GM23338 (cell line): Measurements from ENCODE around the gene CDK1. TPM values are rescaled to one million over a fixed set of nuclear protein-coding genes. Genes with fewer than 3 reads are reported as not detected.

Experiments used
- ATAC-seq: fragments of 200-7000 bp; cut with Tn5 transposase; 3 replicates; pipeline ENCODE4 v1.9.1; 2020
- DNase-seq: peaks from one replicate; pipeline ENCODE4 v3.0.0-alpha.2; 2015; ENCODE audit warnings: low spot score
- H2AFZ ChIP-seq: fragments of 200-600 bp; sonication (generic); 2 replicates; pipeline ENCODE4 v1.8.0; 2016; ENCODE audit warnings: antibody characterized with exemption, mild to moderate bottlenecking, moderate library complexity
- H3F3A ChIP-seq: fragments of 200-600 bp; sonication (generic); replicated peaks from 2 replicates; pipeline ENCODE4 v1.8.0; 2017; ENCODE audit warnings: antibody characterized with exemption, mixed run types, low read depth
- H3K27ac ChIP-seq: fragments of 200-600 bp; sonication (generic); 2 replicates; pipeline ENCODE4 v1.6.1; 2016; ENCODE audit warnings: low read depth
- H3K27me3 ChIP-seq: fragments of 200-600 bp; sonication (generic); 2 replicates; pipeline ENCODE4 v1.8.0; 2016; ENCODE audit warnings: mild to moderate bottlenecking, mixed run types, moderate library complexity; ENCODE audit not compliant: insufficient read depth
- H3K36me3 ChIP-seq: fragments of 200-600 bp; sonication (generic); 2 replicates; pipeline ENCODE4 v1.8.0; 2016; ENCODE audit warnings: mild to moderate bottlenecking; ENCODE audit not compliant: insufficient read depth
- H3K4me1 ChIP-seq: fragments of 200-600 bp; sonication (generic); 2 replicates; pipeline ENCODE4 v1.8.0; 2016; ENCODE audit warnings: mild to moderate bottlenecking, moderate library complexity; ENCODE audit not compliant: insufficient read depth
- H3K4me2 ChIP-seq: fragments of 200-600 bp; sonication (generic); 2 replicates; pipeline ENCODE4 v1.7.1; 2017; ENCODE audit warnings: mixed run types
- H3K4me3 ChIP-seq: fragments of 200-600 bp; sonication (generic); 2 replicates; pipeline ENCODE4 v1.6.1; 2016; ENCODE audit warnings: mixed run types
- H3K79me2 ChIP-seq: fragments of 200-600 bp; sonication (generic); replicated peaks from 2 replicates; pipeline ENCODE4 v1.8.0; 2017; ENCODE audit warnings: mild to moderate bottlenecking; ENCODE audit not compliant: insufficient read depth
- H3K9me2 ChIP-seq: fragments of 200-600 bp; sonication (generic); 2 replicates; pipeline ENCODE4 v1.8.0; 2017; ENCODE audit not compliant: insufficient read depth
- H4K20me1 ChIP-seq: fragments of 200-600 bp; sonication (generic); replicated peaks from 2 replicates; pipeline ENCODE4 v1.8.0; 2017; ENCODE audit warnings: mild to moderate bottlenecking; ENCODE audit not compliant: insufficient read depth
- H3K27ac Mint-ChIP-seq: 2 replicates; pipeline ENCODE4 v1.8.0; 2020; ENCODE audit warnings: inconsistent platforms, mild to moderate bottlenecking, moderate library complexity, mixed read lengths
- H3K27me3 Mint-ChIP-seq: 3 replicates; pipeline ENCODE4 v1.8.0; 2022; ENCODE audit warnings: low read depth, mild to moderate bottlenecking, moderate library complexity, mixed read lengths, inconsistent platforms; ENCODE audit not compliant: insufficient read depth, poor library complexity
- H3K36me3 Mint-ChIP-seq: 3 replicates; pipeline ENCODE4 v1.8.0; 2021; ENCODE audit warnings: low read depth, mild to moderate bottlenecking, inconsistent platforms, moderate library complexity, mixed read lengths
- H3K4me1 Mint-ChIP-seq: 3 replicates; pipeline ENCODE4 v1.8.0; 2020; ENCODE audit warnings: mild to moderate bottlenecking, inconsistent platforms, mixed read lengths
- H3K4me3 Mint-ChIP-seq: 3 replicates; pipeline ENCODE4 v1.8.0; 2021; ENCODE audit warnings: moderate library complexity, mild to moderate bottlenecking, inconsistent platforms, mixed read lengths
- H3K9me3 Mint-ChIP-seq: 3 replicates; pipeline ENCODE4 v1.8.0; 2020; ENCODE audit warnings: moderate library complexity, mild to moderate bottlenecking, inconsistent platforms, mixed read lengths
- CREB1 ChIP-seq: fragments of 250-450 bp; sonication (Bioruptor Pico); IDR thresholded peaks from 2 replicates; pipeline ENCODE4 v1.5.0; 2020; ENCODE audit warnings: low read depth, mild to moderate bottlenecking, moderate library complexity
- EZH2 ChIP-seq: fragments of 200-600 bp; sonication (generic); IDR thresholded peaks from one replicate; pipeline ENCODE4 v1.8.0; 2017; ENCODE audit warnings: antibody characterized with exemption, mild to moderate bottlenecking, low read depth; ENCODE audit not compliant: unreplicated experiment
- EZH2phosphoT487 ChIP-seq: fragments of 200-600 bp; sonication (generic); IDR thresholded peaks from one replicate; pipeline ENCODE4 v1.8.1; 2018; ENCODE audit warnings: antibody characterized with exemption; ENCODE audit not compliant: unreplicated experiment
- JUNB ChIP-seq: IDR thresholded peaks from one replicate; pipeline ENCODE4 v1.6.1; 2016; ENCODE audit warnings: antibody characterized with exemption; ENCODE audit not compliant: unreplicated experiment
- POLR2AphosphoS5 ChIP-seq: IDR thresholded peaks from 2 replicates; pipeline ENCODE4 v1.6.1; 2016; ENCODE audit warnings: antibody characterized with exemption, low read depth
- STAT1 ChIP-seq: IDR thresholded peaks from one replicate; pipeline ENCODE4 v1.6.1; 2016; ENCODE audit warnings: antibody characterized with exemption; ENCODE audit not compliant: unreplicated experiment
- ZNF114 ChIP-seq: fragments of 250-450 bp; sonication (Bioruptor Pico); IDR thresholded peaks from 2 replicates; pipeline ENCODE4 v1.5.0; 2020; ENCODE audit warnings: mild to moderate bottlenecking, moderate library complexity
- ZNF331 ChIP-seq: fragments of 250-450 bp; sonication (Bioruptor Pico); IDR thresholded peaks from 2 replicates; pipeline ENCODE4 v1.5.0; 2020; ENCODE audit warnings: low read depth, mild to moderate bottlenecking, moderate library complexity
- ZNF462 ChIP-seq: fragments of 250-450 bp; sonication (Bioruptor Pico); IDR thresholded peaks from 2 replicates; pipeline ENCODE4 v1.5.0; 2020; ENCODE audit warnings: mild to moderate bottlenecking, moderate library complexity
- polyA plus RNA-seq: library from polyadenylated mRNA; unstranded; fragments of >200 nt; fragmentation: Nextera tagmentation; extraction: Ambion mirVana; gene quantifications from 2 replicates; pipeline ENCODE4 v1.2.1, GENCODE V29; 2016
- total RNA-seq: library from RNA; depleted of rRNA; stranded (reverse); fragments of >200 nt; shearing (Covaris generic); gene quantifications from 2 replicates; pipeline ENCODE4 v1.2.3, GENCODE V29; 2014
- TF ChIP-seq, protein P1 (sequence below), 2 experiments: fragments of 200-600 bp in 1 of 2; sonication (generic) in 1 of 2; conservative IDR thresholded peaks; 2 replicates each; pipeline versions ENCODE4 v1.5.1 to v1.6.1; 2016 to 2017; ENCODE audit warnings: antibody characterized with exemption in 2 of 2, low read depth in 2 of 2, mild to moderate bottlenecking in 2 of 2, moderate library complexity in 1 of 2

Gene CDK1
- total and polyA plus RNA-seq, 2 experiments from 2014 or later: 165 to 166 TPM

DNA sequence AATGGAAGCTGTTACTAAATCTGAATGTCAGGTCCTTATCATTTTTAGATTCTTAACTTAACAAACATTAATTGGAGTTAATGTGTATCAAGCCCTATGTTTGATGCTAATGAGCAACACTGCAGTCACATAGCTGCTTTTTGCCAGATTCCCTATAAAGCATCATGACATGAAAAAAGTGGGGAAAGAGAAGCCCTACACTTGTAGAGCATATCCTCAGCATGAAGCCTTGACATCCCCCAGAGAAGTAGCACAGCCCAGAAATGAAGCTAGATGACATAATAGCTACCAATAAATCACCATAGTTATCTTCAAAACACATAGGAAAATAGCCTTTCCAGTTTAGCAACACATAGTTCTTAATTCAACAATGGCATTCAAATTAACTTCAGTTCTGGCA lies 49.2 kb upstream of the CDK1 start (continued):
- TF ChIP-seq EZH2 (no peak), ZNF114 (CRISPR knock-in tag) (no peak), CREB1 (CRISPR knock-in tag) (no peak), POLR2AphosphoS5 (no peak), EZH2phosphoT487 (no peak), JUNB (no peak)

DNA sequence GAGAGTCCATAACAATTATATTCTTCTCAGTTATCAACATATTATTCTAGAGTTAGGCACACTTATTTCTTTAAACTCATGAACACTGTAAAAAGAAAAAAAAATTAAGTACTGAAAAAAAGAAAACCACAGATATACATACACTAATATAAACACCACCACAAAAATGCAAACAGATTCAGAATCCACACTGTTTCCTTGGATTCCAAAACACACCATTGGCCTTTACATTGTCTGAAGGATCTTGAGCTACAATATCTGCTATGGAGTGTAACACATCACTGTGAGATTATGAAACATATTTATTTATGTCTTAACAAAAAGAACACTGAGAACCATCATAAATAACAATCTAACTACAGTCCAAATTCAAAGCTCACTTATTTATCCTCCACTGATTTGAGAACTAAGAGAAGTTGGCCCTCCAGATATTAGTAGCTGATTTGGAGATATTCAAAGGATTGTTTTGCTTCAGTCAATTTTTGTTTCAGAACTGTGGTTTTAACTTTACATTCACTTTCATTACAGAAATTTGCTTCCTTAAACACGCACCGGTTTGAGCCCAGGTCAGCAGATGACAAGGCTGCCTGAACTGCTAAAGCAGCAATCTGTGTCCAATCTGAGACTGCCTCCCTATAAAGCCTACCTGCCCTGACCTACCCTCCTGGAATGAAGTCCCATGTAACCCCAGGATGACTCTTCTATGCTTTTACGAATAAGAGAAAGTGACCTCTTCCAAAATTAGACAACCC lies 47.0 kb upstream of the CDK1 start:
- no peak overlapping the region for H3K27ac ChIP-seq
- ATAC-seq: no peak
- Mint-ChIP-seq H3K9me3 (no peaks in the 10 kb centered on the region), H3K4me1 (peaks cover 23% of the 10 kb centered on the region; the same call in 2 of the 3 replicates), H3K27me3 (peaks cover 8% of the 10 kb centered on the region), H3K36me3 (no peaks in the 10 kb centered on the region), H3K27ac (no peak overlapping the region), H3K4me3 (peak overlapping the region; percentile 92)
- 0 out of 2 replicates have a peak, but pooled peaks cover 3% of the 10 kb centered on the region for H3K9me2 ChIP-seq
- peak overlapping the region; percentile 63 for H3K4me3 ChIP-seq
- no peaks in the 10 kb centered on the region for H3K36me3 ChIP-seq
- no peak for DNase-seq
- peak overlapping the region; percentile 81 for H3K4me2 ChIP-seq
- H4K20me1 ChIP-seq: no peaks in the 10 kb centered on the region
- peaks cover 11% of the 10 kb centered on the region; the same call in 1 of the 2 replicates for H3K27me3 ChIP-seq
- H3F3A ChIP-seq: no peaks in the 10 kb centered on the region
- H3K79me2 ChIP-seq: peaks cover 31% of the 10 kb centered on the region
- H3K4me1 ChIP-seq: peaks cover 26% of the 10 kb centered on the region
- H2AFZ ChIP-seq: no peak overlapping the region
- TF ChIP-seq ZNF114 (CRISPR knock-in tag): no peak
- no peak for TF ChIP-seq ZNF331
- TF ChIP-seq JUNB: no peak
- TF ChIP-seq, protein P1, sequence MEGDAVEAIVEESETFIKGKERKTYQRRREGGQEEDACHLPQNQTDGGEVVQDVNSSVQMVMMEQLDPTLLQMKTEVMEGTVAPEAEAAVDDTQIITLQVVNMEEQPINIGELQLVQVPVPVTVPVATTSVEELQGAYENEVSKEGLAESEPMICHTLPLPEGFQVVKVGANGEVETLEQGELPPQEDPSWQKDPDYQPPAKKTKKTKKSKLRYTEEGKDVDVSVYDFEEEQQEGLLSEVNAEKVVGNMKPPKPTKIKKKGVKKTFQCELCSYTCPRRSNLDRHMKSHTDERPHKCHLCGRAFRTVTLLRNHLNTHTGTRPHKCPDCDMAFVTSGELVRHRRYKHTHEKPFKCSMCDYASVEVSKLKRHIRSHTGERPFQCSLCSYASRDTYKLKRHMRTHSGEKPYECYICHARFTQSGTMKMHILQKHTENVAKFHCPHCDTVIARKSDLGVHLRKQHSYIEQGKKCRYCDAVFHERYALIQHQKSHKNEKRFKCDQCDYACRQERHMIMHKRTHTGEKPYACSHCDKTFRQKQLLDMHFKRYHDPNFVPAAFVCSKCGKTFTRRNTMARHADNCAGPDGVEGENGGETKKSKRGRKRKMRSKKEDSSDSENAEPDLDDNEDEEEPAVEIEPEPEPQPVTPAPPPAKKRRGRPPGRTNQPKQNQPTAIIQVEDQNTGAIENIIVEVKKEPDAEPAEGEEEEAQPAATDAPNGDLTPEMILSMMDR (conservative IDR thresholded peaks at IDR 0.05; ENCODE audit: low read depth in 2 of 2): no peak
- no peak for TF ChIP-seq EZH2phosphoT487
- no peak for TF ChIP-seq ZNF462 (CRISPR knock-in tag)
- TF ChIP-seq STAT1: no peak
